Measurements from ENCODE around the gene NRXN3. TPM values are rescaled to one million over a fixed set of nuclear protein-coding genes. Genes with fewer than 3 reads are reported as not detected.

NRXN3 gene
- total and polyA plus RNA-seq, 2 experiments from 2014 or later = 0.69 to 1.5 TPM

DNA sequence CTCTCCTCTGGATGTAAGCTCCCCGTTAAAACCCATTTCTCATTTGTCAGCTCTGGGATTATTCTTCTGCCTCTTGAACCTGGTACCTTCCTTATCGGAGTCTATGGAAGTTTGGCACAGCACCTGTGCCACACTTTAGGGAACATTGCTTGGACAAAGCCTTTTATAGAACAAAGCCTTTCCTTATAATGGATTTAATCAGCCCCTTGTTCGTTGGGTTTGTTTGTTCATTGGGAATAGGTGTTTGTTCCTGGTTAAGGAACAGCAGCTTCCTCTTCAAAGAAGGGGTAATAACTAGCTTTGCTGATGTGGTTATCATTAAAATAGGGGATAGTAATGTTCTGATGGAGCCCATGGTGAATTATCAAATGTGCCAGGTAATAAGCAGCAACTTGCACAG is 70.4 kb downstream of the NRXN3 start:
- Histone ChIP-seq H3K9me3 (ENCODE audit: low read depth) (no peaks in the 10 kb centered on the region), H3K4me3 (no peak overlapping the region), H3K27ac (no peak overlapping the region), H3K36me3 (no peaks in the 10 kb centered on the region), H3K27me3 (peaks cover 6% of the 10 kb centered on the region), H3K4me1 (ENCODE audit: low read depth) (no peaks in the 10 kb centered on the region)
- no peak for DNase-seq (ENCODE audit: low read depth in 1 of 2, low spot score in 1 of 2)
- TF ChIP-seq, protein P1, sequence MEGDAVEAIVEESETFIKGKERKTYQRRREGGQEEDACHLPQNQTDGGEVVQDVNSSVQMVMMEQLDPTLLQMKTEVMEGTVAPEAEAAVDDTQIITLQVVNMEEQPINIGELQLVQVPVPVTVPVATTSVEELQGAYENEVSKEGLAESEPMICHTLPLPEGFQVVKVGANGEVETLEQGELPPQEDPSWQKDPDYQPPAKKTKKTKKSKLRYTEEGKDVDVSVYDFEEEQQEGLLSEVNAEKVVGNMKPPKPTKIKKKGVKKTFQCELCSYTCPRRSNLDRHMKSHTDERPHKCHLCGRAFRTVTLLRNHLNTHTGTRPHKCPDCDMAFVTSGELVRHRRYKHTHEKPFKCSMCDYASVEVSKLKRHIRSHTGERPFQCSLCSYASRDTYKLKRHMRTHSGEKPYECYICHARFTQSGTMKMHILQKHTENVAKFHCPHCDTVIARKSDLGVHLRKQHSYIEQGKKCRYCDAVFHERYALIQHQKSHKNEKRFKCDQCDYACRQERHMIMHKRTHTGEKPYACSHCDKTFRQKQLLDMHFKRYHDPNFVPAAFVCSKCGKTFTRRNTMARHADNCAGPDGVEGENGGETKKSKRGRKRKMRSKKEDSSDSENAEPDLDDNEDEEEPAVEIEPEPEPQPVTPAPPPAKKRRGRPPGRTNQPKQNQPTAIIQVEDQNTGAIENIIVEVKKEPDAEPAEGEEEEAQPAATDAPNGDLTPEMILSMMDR (IDR thresholded peaks at IDR 0.05; ENCODE audit: low read depth, low read length) = no peak

DNA sequence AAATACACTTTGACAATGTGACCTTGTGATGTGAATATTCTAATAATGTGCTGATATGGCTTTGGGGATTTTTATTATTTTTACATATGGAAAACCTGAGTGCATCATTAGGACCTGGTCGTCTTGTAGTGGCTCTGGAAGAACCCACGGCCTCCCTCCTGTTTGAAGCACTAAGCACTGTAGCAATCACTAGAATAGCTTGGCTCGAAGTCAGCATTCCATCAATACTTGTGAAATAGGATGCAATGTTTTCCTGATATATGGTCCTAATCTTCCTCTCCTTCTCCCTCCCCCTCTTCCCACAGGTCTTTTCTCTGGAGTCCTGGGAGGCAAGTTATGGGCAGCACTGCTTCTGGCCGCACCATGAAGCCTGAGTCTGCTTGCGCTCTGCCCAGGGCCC is 71.9 kb downstream of the NRXN3 start:
- DNase-seq (ENCODE audit: low read depth in 1 of 2, low spot score in 1 of 2) = peak in 1 of 2 donors; percentile 2
- Histone ChIP-seq H3K4me1 (ENCODE audit: low read depth) (no peaks in the 10 kb centered on the region), H3K27ac (no peak overlapping the region), H3K4me3 (no peak overlapping the region), H3K27me3 (peaks cover 6% of the 10 kb centered on the region), H3K9me3 (ENCODE audit: low read depth) (no peaks in the 10 kb centered on the region), H3K36me3 (no peaks in the 10 kb centered on the region)
- TF ChIP-seq, protein P1 (IDR thresholded peaks at IDR 0.05; ENCODE audit: low read depth, low read length) = no peak

DNA sequence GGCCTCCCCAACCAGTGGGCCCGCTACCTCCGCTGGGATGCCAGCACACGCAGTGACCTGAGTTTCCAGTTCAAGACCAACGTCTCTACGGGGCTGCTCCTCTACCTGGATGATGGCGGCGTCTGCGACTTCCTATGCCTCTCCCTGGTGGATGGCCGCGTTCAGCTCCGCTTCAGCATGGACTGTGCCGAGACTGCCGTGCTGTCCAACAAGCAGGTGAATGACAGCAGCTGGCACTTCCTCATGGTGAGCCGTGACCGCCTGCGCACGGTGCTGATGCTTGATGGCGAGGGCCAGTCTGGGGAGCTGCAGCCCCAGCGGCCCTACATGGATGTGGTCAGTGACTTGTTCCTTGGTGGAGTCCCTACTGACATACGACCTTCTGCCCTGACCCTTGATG is 73.0 kb downstream of the NRXN3 start:
- no peak overlapping the region for H3K27ac ChIP-seq

DNA sequence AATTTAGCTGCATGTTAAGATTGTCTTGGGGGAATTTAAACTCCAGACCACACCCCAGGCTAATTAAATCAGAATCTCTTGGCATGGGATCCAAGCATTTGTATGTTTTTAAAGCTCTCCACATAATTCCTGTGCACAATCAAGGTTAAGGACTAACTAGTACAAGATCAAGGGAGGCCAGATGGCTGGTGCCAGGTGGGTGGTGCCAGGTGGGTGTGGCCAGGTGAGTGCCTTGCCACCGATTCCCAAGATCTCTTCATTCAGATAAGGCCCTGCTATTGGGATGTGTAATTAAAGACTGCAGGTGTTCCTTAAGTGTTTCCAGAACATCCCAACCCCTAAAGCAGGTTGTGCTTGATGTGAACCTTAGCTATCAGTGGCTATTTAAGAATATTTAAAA is 75.1 kb downstream of the NRXN3 start:
- Histone ChIP-seq H3K4me3 (no peak overlapping the region), H3K36me3 (no peaks in the 10 kb centered on the region), H3K9me3 (ENCODE audit: low read depth) (no peaks in the 10 kb centered on the region), H3K4me1 (ENCODE audit: low read depth) (no peaks in the 10 kb centered on the region), H3K27ac (no peak overlapping the region), H3K27me3 (peaks cover 6% of the 10 kb centered on the region)
- TF ChIP-seq, protein P1 (IDR thresholded peaks at IDR 0.05; ENCODE audit: low read depth, low read length) = no peak
- DNase-seq (ENCODE audit: low read depth in 1 of 2, low spot score in 1 of 2) = no peak

More for the DNA sequence above, 73.0 kb downstream of the NRXN3 start:
- H3K4me3 ChIP-seq = no peak overlapping the region
- no peaks in the 10 kb centered on the region for H3K4me1 ChIP-seq (ENCODE audit: low read depth)
- peaks cover 6% of the 10 kb centered on the region for H3K27me3 ChIP-seq
- DNase-seq (ENCODE audit: low read depth in 1 of 2, low spot score in 1 of 2) = no peak
- no peaks in the 10 kb centered on the region for H3K36me3 ChIP-seq
- no peaks in the 10 kb centered on the region for H3K9me3 ChIP-seq (ENCODE audit: low read depth)
- TF ChIP-seq, protein P1 (IDR thresholded peaks at IDR 0.05; ENCODE audit: low read depth, low read length) = no peak

DNA sequence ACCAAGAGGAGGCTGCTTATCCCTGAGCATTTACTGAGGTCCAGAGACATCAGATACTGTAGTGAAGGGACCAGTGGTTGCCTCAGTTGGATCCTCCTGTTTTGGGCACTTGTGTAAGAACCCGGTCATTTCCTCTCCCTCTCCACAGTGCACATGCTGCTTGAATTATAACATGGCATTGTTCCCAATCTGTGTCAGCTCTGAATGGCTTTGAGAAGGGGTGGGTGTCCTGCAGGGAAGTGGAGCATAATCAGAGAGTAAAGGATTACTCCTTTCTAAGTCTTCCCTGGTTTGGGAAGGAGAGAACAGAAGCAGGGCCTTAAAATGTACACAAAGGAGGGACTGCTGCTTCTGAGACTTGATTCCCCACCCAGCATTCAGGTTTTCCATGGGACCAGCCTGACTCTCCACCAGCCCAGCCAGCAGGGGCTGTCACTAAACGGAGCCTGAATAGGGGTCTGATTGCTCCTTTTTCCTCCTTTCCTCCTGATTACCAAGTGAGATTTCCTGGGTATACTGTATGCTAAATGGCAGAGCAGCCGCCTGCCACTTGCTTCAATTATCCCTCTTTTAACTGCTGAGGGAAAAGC is 78.4 kb downstream of the NRXN3 start:
- Histone ChIP-seq H3K36me3 (no peaks in the 10 kb centered on the region), H3K27me3 (peaks cover 2% of the 10 kb centered on the region), H3K4me1 (ENCODE audit: low read depth) (no peaks in the 10 kb centered on the region), H3K27ac (no peak overlapping the region), H3K9me3 (ENCODE audit: low read depth) (no peaks in the 10 kb centered on the region), H3K4me3 (no peak overlapping the region)
- TF ChIP-seq, protein P1 (IDR thresholded peaks at IDR 0.05; ENCODE audit: low read depth, low read length) = no peak
- DNase-seq (ENCODE audit: low read depth in 1 of 2, low spot score in 1 of 2) = no peak

Data from cardiac muscle cell (in vitro differentiated cells and primary cell).